Omental fat pad (tissue), 4 donors: ENCODE results near the gene COL9A1. TPM values are rescaled to one million over a fixed set of nuclear protein-coding genes. Genes with fewer than 3 reads are reported as not detected.

Experiments
- ATAC-seq: fragments of 150-250 bp; one replicate; pipeline ENCODE4 v1.9.1; 2016; ENCODE audit warnings: mild to moderate bottlenecking, moderate library complexity; ENCODE audit not compliant: low FRiP score
- DNase-seq: peaks from one replicate; pipeline ENCODE4 v3.0.0-alpha.2; 2019; ENCODE audit warnings: low spot score
- total RNA-seq, 4 donors: library from RNA; depleted of rRNA; stranded (reverse); fragments of >200 nt; gene quantifications; one replicate each; pipeline ENCODE4 v1.1.0, GENCODE V29; 2016
- TF ChIP-seq, protein P1 (sequence below), 3 donors: fragments of 450-650 bp; IDR thresholded peaks; one replicate each; pipeline ENCODE4 v1.5.1; 2016 to 2017; ENCODE audit warnings: antibody characterized with exemption in 3 of 3, mild to moderate bottlenecking in 3 of 3, moderate library complexity in 2 of 3

Gene COL9A1
- total RNA-seq, 4 donors from 2014 or later: not detected

DNA sequence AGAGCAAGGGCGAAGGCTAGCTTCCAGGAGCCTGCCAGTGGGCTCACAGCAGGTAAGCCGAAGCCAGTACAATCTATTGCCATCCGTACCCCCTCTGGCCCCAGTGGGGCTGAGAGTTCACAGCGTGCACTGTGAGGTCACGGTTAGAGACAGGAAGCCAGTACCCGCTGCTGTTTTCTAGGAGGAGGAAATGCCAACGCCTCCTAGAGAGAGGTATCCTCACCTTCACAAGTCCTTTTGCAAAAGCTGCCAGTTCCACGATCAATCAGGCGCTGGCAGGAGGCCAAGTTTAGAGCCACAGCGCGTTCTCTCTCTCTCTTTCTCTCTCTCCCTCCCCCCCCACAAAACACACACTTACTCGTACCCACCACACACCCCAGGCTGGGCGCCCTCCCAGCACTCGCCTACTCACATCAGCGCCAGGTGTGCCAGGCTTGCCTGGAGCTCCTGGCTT lies 22.5 kb downstream of the COL9A1 start:
- TF ChIP-seq, protein P1, sequence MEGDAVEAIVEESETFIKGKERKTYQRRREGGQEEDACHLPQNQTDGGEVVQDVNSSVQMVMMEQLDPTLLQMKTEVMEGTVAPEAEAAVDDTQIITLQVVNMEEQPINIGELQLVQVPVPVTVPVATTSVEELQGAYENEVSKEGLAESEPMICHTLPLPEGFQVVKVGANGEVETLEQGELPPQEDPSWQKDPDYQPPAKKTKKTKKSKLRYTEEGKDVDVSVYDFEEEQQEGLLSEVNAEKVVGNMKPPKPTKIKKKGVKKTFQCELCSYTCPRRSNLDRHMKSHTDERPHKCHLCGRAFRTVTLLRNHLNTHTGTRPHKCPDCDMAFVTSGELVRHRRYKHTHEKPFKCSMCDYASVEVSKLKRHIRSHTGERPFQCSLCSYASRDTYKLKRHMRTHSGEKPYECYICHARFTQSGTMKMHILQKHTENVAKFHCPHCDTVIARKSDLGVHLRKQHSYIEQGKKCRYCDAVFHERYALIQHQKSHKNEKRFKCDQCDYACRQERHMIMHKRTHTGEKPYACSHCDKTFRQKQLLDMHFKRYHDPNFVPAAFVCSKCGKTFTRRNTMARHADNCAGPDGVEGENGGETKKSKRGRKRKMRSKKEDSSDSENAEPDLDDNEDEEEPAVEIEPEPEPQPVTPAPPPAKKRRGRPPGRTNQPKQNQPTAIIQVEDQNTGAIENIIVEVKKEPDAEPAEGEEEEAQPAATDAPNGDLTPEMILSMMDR (IDR thresholded peaks at IDR 0.05): no peak
- DNase-seq (no peak), ATAC-seq (no peak)

DNA sequence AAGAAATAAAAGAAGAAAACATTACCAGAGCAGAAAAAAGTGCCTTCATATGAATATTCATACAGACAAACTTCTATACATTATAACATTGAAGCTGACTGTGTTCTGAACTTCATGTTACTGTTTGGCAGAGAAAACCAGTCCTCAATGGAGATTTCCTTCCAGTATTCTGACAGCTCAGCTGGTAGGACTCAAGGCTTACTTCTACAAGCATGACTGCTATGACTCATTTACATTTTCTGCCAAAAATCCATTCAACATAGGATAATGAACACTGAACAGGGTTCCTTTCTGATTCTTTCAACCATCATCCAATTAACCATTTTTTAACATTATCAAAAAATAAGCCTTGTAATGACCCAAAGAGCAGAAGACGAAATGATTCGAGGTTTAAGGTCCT lies 25.4 kb downstream of the COL9A1 start:
- TF ChIP-seq, protein P1 (IDR thresholded peaks at IDR 0.05): no peak
- DNase-seq: no peak
- no peak for ATAC-seq

DNA sequence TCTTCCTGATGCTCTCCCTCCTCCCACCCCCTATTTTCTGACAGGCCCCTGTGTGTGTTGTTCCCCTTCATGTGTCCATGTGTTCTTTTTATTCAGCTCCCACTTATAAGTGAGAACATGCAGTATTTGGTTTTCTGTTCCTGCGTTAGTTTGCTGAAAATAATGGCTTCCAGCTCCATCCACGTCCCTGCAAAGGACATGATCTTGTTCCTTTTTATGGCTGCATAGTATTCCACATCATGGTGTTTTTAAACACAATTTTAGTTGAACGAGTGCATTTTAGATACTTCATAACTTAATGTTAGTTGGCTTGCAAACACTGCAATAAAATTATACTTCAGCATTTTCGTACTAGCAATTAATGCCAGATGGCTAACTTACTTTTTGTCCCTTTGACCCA lies 28.5 kb downstream of the COL9A1 start:
- ATAC-seq (no peak), DNase-seq (no peak)
- TF ChIP-seq, protein P1 (IDR thresholded peaks at IDR 0.05): no peak

DNA sequence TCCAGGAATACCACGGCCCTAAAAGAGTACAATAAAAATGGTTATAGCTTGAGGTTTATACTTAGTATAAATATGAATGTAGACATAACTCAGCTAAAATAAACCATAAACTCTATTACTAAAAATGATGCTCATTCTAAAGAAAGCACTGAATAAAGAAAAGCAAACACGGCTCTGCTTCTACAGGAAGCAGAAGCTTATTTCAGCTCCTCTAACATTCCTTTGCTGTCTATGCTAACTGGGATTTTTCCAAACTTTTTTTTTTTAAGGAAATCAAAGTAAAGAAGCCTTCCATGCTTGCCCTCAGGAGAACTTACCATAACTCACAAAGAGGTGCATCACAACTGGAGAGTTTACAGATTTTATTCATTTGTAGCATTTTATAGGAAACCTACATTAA lies 30.8 kb downstream of the COL9A1 start:
- TF ChIP-seq, protein P1 (IDR thresholded peaks at IDR 0.05): no peak
- no peak for ATAC-seq
- DNase-seq: no peak

DNA sequence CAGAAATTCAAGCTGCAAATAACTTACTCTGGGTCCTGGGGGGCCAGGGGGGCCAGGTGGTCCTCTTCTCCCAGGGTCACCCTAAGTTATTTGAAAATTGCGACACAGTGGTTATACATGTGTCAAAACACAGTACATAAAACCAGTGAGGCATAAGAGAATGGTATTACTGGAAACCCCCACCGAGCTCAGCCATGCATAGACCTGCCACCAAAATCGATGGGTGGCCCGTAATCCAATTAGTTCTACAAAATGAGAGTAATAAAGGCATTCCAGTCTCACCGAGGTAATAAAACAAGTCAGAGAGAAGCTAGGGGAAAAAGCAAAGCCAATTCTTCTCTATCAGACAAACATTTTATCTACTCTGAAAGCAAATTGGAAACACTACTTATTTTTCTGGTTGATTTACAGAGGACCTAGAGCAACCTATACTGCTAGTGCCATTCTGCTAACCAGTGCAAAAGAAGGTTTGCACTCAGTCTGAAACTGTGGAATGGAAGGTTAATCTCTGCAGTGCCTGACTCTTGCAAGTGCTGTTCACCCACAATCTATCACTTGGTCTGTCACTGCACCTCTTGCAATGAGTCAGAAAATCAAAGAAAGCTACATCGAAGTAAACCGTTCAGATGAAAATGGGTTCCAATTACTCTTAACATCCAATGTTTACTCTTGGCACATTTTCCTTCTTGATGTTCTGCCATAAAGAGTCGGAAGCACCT lies 32.4 kb downstream of the COL9A1 start:
- TF ChIP-seq, protein P1 (IDR thresholded peaks at IDR 0.05): no peak
- ATAC-seq: no peak
- no peak for DNase-seq

DNA sequence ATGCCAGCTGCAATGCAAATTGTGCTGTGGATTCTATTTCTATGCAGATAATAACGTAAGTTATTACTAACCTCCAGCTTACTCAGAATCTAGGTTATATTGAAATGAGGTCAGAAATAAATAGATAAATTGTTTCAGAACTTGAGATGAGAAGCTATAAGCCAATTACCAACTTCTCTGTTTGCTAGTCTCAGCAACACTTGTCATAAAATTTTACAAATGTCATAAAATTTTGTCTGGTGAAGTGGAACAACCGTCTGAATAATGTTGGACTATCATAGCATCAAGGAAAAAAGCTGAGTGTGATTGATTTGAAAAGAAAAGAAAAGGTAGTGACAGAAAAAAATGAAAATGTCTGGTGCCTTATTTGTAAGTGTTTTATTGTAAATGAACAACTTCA lies 36.7 kb downstream of the COL9A1 start:
- ATAC-seq: no peak
- TF ChIP-seq, protein P1 (IDR thresholded peaks at IDR 0.05): no peak
- DNase-seq: no peak

DNA sequence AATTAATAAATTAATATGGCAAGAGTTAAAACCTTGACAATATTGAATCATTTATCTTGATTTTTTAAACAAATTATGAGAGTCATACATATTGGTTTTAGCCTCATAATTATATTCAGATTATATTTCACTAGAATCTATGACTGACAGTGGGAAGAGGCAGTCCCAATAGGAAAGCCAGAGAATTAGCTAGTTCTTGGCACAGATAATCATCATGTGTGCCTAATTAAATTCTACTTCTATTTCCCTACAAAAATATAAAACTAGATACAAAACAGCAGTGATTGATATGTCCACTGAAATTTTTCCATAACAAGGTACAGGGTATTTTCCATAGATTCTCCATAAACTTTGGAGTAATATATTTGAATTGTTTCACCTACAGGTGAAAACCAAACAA lies 38.6 kb downstream of the COL9A1 start:
- ATAC-seq (no peak), DNase-seq (no peak)
- TF ChIP-seq, protein P1 (IDR thresholded peaks at IDR 0.05): no peak
